Raji (cell line): Measurements from ENCODE around the gene TRMT1.

Experiments used
- POLR2A ChIP-seq: IDR thresholded peaks from 2 replicates; pipeline ENCODE4 v1.6.1; 2011; ENCODE audit warnings: low read depth, low read length, control low read depth; ENCODE audit not compliant: insufficient read depth

TRMT1 gene

GRCh38 chr19:13069415-13070359 lies 46.9 kb downstream of the TRMT1 start:
- TF ChIP-seq POLR2A = no peak

DNA sequence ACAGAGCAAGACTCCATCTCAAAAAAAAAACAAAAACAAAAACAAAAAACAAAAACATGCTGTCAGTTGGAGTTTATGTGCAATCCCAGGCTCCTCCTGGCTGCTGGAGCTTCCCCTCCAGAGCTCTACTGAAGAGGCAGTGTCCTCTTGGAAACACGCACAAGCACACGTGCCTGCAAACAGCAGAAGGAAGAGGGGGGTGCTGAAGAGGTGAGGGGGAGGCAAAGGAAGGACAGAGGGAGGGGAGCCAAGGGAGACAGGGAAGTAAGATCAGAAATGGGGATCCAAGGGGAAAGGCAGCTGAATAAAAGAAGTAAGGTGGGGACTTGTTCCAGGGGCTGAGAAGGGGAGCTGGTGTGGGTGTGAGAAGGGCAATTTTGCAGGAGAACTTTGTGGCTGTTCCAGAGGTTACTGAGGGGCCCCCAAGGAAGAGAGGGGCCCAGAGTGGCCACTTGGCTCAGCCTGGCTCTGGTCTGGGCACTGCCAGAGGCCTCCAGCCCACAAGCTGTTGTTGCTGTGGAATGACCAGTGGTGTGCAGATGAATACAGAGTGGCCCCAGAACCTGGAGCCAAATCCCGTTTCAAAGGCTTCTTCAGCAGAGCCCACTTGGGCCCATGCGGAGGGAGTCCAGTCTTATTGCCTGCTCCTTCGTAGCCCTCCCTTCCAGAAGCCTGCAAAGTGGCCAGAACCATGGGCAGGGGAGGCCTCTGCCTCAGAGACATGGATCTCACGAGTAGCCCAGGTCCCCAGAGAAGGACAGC lies 48.3 kb downstream of the TRMT1 start:
- no peak for TF ChIP-seq POLR2A

DNA sequence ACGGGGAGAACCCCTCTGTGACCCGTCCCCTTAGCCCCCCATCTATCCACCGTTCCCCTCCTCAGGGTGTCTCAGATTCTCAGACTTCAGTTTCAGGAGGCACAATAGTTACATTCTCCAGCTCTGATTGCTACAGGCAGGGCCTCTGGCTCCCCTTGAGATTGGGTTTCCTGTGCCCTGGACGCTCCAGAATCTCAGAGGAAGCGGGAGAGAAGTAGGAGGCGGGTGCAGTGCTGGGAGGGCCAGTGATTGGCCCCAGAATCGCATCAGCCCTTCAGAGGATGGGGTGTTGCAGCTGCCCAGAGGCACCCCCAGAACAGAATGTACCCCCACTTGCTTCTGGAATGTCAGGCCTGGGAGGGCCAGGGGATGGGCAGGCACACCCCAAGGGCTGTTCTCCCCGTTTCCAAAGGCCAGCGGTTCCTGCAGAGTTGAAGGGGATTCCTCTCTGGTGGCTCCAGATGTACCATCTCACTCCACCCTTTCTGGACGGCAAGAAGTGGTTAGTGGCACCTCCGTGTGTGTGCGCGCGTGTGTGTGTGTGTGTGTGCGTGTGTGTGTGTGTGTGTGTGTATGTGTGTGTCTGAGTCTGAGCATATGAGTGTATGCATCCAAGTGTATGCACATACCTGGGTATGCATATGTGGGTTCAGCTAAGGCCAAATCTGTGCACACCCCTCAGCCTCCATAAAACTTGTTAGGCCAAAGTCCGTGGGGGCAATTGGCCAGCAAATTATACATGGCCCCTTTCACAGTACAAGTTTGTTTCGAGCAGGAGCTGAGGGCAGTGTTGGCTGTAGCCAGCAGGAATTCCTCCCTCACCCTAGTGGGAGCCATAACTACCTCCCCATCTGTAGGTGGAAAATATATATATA lies 49.4 kb downstream of the TRMT1 start:
- TF ChIP-seq POLR2A = no peak

- no peak for TF ChIP-seq POLR2A
Observed at GRCh38 chr19:13066226-13066625, 50.3 kb downstream of the TRMT1 start.

DNA sequence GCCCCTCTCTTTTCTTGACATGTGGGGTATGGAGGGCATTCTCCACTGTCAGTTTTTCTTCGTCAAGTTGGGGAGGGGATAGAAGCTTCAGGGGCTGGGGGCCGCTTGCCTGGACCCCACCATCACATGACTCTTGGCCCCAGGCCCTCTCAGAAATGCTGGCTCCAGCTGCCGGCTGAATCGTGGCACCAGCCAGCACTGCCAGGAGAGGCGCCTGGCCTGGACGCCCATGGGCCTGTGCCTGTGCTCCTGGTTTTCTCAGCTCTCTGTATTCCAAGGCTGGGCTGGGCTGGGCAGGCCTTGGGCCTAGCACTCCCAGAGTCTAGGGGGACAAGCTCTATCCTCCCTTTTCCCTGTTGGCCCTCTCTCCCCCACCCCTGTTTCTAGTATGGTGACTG lies 52.4 kb downstream of the TRMT1 start:
- no peak for TF ChIP-seq POLR2A

DNA sequence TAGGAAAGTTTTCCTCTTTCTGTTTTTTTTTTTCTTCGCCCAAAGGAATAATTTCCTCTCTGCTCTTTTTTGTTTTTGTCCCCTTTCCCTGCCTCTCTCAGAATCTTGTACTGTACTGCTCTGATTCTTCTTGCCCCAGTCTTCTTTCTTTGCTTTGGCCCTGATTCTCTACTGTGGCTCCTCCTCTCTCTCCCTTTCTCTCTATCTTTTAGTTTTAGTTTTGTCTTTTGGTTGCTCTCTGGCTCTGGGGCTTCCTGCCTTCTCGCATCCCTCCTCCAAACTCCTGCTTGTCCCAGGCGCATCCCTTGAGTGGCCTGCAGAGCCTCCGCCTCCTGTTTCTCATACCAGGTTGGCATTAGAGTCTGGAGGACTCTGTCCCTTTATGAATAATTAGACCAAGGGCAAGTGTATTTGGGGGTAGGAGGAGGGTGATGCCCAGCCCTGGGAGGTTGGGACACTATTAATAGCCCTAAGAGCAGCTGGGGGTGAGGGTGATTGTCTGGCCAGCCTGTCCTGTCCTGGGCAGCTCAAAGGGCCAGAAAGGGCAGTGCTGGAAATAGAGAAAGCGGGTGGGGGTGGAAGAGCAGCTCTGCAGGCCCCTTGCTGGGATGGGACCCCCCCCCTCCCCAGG lies 53.0 kb downstream of the TRMT1 start:
- TF ChIP-seq POLR2A = no peak

- TF ChIP-seq POLR2A = no peak
Observed at GRCh38 chr19:13062317-13062716, 54.2 kb downstream of the TRMT1 start.

DNA sequence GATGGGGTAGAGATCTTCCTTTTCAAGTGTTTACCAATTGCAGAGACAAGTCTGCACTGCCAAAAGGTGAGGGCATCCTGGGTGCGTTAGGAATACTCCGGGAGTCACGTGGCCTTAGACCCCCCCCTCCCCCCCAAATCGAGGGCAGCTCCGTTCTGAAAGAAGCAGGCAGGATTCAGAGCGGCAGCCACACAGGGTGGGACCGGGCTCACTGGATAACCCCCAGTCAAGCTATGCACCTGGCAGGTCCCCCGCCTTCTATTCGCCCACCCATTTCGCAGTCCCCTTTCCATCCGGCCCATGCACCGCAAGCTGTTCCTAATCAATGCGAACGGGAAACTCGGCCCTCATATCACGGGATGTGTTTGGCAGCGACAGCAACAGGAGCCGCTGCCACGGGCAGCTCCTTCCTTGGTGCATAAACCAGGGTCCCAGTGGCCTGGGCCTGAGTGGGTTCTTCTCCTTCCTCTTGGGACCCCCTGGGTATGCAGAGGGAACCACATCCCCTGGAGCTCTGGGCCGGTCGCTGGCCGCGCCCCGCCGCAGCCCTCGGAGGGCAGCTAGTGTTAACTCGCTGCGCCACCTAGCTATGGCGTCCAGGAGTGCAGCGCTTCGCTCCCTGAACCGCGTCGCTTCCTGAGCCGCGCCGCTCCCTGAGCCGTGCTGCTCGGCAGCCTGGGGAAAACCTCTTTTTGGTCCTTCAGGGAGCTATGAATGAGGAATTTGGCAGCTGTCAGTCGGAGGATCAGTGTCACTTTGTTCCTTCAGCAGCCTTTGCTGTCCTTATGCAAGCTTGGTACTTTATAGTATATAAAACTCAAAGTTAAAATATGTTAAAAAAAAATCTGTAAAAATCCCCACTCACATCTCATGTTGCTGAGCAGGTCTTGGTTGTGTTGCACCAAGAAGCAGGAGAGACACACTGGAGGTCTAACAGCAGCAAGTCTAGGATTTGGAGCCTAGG lies 55.3 kb downstream of the TRMT1 start:
- no peak for TF ChIP-seq POLR2A

GRCh38 chr19:13060233-13060963 lies 56.1 kb downstream of the TRMT1 start:
- no peak for TF ChIP-seq POLR2A

GRCh38 chr19:13058951-13059660 lies 57.4 kb downstream of the TRMT1 start:
- no peak for TF ChIP-seq POLR2A

- no peak for TF ChIP-seq POLR2A
Observed at GRCh38 chr19:13057744-13058143, 58.8 kb downstream of the TRMT1 start.

DNA sequence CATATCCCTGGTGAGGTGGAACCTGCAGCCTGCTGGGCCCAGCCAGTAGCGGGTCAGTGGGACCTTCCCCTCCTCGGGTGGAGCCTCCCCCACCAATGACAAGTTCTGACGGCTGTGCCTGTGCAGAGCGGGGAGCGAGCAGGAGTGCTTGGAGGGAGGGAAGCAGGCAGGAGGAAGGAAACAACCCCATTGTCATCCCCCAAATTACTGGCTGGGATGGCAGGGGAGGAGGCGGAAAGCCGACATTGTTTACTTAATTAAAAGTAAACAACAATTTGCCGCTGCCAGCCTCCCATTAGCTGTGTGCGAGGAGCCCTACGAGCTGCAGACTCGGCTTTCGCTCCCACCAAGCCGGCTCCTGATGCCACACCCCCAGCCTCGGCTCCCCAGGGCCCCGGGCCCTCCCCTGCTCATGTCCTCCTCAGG lies 59.4 kb downstream of the TRMT1 start:
- TF ChIP-seq POLR2A = no peak
